ENCODE measurements around the gene OR13J1.
A peak's percentile ranks its signal among the peaks of the same experiment; 100 is the strongest.

The OR13J1 gene

DNA sequence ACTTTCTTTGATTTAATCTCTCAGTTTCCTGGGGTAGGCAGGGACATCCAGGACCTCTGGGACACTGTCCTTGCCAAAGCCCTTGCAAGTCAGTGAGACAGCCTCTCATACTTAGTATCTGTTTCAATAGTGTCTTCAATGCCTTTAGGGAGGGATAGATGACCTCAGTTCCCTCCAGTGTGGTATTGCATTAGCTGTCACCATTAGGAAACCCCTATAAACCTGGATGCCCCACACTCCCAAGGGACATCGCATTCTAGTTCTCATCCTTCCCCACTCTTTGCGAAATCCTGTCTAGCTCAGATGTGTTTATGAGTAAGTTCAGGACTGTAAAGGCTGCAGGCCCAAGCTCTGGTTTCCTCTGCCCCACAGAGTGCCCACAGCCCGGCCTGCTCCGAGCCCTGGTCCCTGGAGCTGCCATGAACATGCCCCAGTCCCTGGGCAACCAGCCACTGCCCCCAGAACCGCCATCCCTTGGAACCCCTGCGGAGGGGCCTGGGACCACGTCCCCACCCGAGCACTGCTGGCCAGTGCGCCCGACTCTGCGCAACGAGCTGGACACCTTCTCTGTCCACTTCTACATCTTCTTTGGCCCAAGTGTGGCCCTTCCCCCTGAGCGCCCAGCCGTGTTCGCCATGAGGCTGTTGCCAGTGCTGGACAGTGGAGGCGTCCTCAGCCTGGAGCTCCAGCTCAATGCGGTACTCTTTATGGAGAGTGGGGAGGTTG lies 28.0 kb downstream of the OR13J1 start:
- intact Hi-C loops (cut with DNase I) = no loop called here
- no peak for DNase-seq

- DNase-seq = no peak
- intact Hi-C loops (cut with DNase I) = no loop called here
Measured at GRCh38 chr9:35841645-35841900, 28.6 kb downstream of the OR13J1 start.

GRCh38 chr9:35840881-35841644 lies 29.1 kb downstream of the OR13J1 start:
- intact Hi-C loops (cut with DNase I) = no loop called here
- DNase-seq = no peak

- no peak for DNase-seq
- intact Hi-C loops (cut with DNase I) = no loop called here
Measured at GRCh38 chr9:35839926-35840325, 30.3 kb downstream of the OR13J1 start.

- intact Hi-C loops (cut with DNase I) = no loop called here
Measured at GRCh38 chr9:35836595-35836994, 33.6 kb downstream of the OR13J1 start.

DNA sequence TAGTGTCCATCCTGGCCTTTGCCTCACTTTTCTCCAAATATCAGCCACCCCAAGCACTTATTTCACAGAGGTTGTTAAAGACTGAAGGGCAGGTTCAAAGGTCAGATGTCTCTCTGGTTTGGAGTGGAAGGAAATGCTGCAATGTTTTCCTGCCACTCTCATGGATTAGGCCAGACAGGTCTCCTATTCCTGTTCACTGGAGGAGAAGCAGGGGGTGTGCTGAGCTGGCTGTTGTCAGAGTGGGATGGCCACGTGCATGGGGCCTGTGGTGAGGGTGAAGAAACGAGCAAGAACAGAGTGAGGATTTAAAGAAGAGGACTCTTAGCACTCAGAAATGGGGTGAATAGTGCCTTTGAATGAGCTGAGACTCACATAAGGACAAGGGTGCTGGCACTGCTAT lies 34.4 kb downstream of the OR13J1 start:
- intact Hi-C loops (cut with DNase I) = no loop called here
- DNase-seq = no peak

More at GRCh38 chr9:35836595-35836994, 33.6 kb downstream of the OR13J1 start:
- DNase-seq = no peak

- no peak for DNase-seq
- intact Hi-C loops (cut with DNase I) = no loop called here
Measured at GRCh38 chr9:35835216-35835632, 35.0 kb downstream of the OR13J1 start.

GRCh38 chr9:35834260-35835215 lies 35.7 kb downstream of the OR13J1 start:
- DNase-seq = no peak
- intact Hi-C loops (cut with DNase I) = no loop called here

GRCh38 chr9:35832814-35833213 lies 37.4 kb downstream of the OR13J1 start:
- intact Hi-C loops (cut with DNase I) = no loop called here
- no peak for DNase-seq

DNA sequence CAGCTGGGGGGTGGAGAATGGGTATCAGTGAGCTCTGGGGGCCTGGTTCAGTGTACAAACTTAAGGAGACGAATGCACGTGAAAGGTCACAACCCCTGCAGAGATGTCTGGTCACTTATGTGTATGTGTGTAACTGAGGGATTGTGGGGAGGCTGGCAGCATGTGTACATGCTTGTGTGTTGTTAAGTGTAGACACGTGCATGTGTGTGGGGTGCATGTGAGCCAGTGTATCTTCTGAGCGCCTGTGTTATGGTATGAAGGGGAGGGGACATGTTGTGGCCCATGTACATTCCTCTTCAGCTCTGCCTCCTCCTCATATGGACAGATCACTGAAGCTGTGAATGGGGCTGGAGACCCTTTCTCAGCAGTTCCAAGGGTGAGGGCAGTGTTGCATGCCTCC lies 39.2 kb downstream of the OR13J1 start:
- DNase-seq = no peak
- intact Hi-C loops (cut with DNase I) = no loop called here

- DNase-seq = peak in 6 of 42 donors; percentile 17 to 43 (median 28)
- intact Hi-C loops (cut with DNase I) = no loop called here
Measured at GRCh38 chr9:35829764-35830096, 40.5 kb downstream of the OR13J1 start.

GRCh38 chr9:35829084-35829763 lies 41.0 kb downstream of the OR13J1 start, which contains the start of gene TMEM8B:
TSS of gene TMEM8B (plus strand) at chr9:35829228. CDS start at chr9:35829448, 220 bp downstream.
- peak; percentile 94 to 99 (median 97) for DNase-seq
- intact Hi-C loops (cut with DNase I) = no loop called here

DNA sequence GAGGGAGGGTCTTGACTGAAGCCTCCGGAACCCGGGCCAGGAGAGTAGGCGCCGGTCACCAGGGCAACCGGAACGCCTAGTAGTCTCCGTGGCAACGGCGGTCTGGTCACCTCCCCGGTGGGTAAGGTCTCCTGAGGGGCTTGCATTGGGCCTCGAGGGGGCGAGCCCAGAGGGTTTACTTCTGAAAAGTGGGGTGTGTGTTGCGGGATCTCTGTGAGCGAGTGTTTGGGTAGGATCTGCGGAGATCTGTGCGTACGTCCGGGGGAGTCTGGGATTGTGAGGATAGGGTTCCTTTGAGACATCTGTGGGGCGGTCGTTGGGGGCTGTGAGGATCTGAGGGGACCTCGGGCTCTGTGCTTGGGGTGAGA lies 41.5 kb downstream of the OR13J1 start, which contains the start of gene FAM221B:
Gene FAM221B (minus strand): TSS at position 17 of the 368 bp plus-strand sequence. CDS start 2,571 bp downstream, outside the sequence.
- intact Hi-C loops (cut with DNase I) = no loop called here
- DNase-seq = peak in 19 of 42 donors; percentile 12 to 49 (median 27)

DNA sequence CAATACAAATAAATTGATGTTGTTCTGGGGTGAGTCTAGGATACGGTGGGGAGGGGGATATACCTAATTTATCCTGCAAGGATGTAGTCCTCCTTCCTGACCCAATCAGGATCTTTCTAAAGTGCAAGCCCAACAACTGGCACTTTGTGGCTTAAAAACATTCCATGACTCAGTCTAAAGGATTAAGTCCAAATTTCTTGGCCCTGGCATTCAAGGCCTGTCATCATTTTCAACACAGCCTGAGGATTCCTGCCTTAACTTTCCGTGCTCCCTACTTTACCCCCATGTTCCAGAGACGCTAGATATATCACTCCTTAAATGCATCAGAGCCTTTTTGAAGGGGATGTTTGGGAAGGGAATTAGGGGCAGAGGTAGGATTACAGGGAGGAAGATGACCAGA lies 42.7 kb downstream of the OR13J1 start:
- DNase-seq = no peak
- intact Hi-C loops (cut with DNase I) = no loop called here

DNA sequence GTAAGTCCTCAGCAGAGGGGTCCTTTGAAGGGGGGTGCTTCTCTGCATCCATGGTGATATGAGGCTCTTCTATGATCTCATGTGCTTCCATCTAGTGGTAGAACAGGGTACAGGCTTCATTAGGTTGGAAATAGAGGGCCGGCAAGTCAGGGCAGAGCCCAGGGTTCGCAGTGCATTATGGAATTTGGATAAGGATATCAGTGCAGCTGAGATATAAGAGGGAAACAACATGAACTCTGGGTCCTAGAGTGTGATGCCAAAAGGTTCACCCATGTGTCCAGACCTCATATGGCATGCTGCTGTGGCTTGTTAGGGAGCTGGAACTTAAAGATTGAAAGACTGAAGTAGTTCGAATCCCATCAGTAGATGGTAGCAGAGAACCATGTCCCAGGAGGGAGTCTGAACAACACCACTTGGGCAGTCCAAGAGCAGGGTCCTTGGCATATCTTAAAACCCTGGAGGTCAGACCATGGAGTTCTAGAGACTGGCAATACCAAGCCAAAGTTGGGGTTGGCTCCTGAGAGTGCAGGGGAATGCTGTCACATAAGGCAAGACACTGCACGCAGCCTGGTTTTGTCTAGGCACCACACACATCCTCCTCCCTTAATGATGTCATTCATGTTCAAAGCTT lies 44.0 kb downstream of the OR13J1 start:
- intact Hi-C loops (cut with DNase I) = no loop called here
- DNase-seq = peak in 15 of 42 donors; percentile 8 to 62 (median 39)

DNA sequence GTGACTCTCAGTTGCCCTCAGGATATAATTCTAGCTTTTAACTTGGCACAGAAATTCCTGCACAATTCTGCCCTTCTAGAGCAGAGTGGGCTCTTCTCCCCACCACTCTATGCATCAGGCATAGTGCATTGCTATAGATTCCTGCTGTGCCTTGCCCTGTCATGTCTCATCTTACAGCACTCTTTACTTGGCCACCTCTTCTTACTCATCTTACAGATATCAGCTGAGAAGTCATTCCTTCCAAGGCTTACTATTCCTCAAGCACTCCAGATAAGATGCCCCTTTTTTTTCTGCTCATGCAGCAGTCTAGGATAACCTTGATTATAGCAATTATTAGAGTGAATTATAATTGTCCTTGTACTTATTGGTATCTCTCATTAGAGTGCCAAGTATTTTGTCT lies 47.3 kb downstream of the OR13J1 start:
- intact Hi-C loops (cut with DNase I) = no loop called here
- no peak for DNase-seq

DNA sequence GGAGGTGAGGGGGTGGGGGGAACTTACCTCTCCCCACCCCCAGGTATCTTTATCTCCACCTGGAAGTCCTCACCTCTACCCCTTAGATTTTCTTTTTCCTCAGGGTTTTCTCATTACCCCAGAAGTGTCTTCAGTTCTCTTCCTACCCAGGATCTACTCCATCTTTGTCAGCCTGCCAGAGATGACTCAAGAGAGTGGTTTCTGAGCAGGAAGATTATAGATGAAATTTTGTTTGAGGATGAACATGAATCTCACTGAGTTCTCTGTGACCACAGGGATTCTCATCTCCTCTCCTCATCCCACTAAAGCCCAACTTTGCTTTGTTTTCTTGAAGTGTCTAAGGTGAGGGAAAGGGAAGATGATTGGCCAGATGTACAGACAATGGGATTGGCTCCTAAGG lies 50.1 kb downstream of the OR13J1 start:
- DNase-seq = no peak
- intact Hi-C loops (cut with DNase I) = no loop called here

Measured in head of caudate nucleus (tissue), 42 donors.